HCT116 (cell line): ENCODE results near the gene DOCK3.

Experiments
- EGR1 ChIP-seq: IDR thresholded peaks from 2 replicates; pipeline ENCODE4 v1.6.1; 2012; ENCODE audit warnings: low read depth
- POLR2A ChIP-seq: IDR thresholded peaks from 2 replicates; pipeline ENCODE4 v1.7.0; 2011; ENCODE audit warnings: borderline replicate concordance; ENCODE audit not compliant: insufficient read depth, insufficient read length; ENCODE audit errors: extremely low read depth
- REST ChIP-seq: IDR thresholded peaks from 2 replicates; pipeline ENCODE4 v1.6.1; 2012; ENCODE audit warnings: low read depth
- SIN3A ChIP-seq: IDR thresholded peaks from 2 replicates; pipeline ENCODE4 v1.6.1; 2012; ENCODE audit warnings: low read depth
- TF ChIP-seq, protein P1 (sequence below), 3 experiments: fragments of 200-600 bp in 1 of 3; sonication (generic) in 1 of 3; IDR thresholded peaks in 2 of 3; conservative IDR thresholded peaks in 1 of 3; 2 replicates each; pipeline ENCODE4 v1.5.1; 2012 to 2017; ENCODE audit warnings: low read depth in 2 of 3, low read length in 2 of 3, antibody characterized with exemption in 1 of 3, borderline replicate concordance in 1 of 3, control low read depth in 1 of 3, mild to moderate bottlenecking in 1 of 3, mixed read lengths in 1 of 3, mixed run types in 1 of 3, moderate library complexity in 1 of 3; ENCODE audit not compliant: insufficient read depth in 1 of 3

DNA sequence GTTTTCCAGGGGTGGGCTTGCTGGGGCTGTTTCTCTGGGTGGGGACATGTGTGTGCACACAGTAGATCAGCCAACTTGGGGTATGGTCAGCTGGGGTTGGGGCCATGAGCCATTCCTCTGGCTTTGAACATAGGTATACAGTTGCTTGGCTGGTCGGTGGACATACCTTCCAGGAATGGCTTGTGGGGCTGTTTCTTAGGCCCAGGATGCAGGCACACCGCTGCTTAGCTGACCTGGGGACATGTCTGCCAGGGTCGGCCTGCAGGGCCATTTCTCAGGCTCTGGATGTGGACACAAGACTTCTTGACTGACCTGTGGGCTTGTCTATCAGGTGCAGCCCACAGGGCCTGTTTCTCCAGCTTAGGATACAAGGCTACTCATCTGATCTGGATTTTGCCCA, 130.6 kb downstream of the DOCK3 start:
- TF ChIP-seq, protein P1, sequence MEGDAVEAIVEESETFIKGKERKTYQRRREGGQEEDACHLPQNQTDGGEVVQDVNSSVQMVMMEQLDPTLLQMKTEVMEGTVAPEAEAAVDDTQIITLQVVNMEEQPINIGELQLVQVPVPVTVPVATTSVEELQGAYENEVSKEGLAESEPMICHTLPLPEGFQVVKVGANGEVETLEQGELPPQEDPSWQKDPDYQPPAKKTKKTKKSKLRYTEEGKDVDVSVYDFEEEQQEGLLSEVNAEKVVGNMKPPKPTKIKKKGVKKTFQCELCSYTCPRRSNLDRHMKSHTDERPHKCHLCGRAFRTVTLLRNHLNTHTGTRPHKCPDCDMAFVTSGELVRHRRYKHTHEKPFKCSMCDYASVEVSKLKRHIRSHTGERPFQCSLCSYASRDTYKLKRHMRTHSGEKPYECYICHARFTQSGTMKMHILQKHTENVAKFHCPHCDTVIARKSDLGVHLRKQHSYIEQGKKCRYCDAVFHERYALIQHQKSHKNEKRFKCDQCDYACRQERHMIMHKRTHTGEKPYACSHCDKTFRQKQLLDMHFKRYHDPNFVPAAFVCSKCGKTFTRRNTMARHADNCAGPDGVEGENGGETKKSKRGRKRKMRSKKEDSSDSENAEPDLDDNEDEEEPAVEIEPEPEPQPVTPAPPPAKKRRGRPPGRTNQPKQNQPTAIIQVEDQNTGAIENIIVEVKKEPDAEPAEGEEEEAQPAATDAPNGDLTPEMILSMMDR (IDR thresholded peaks at IDR 0.05 in 2 of 3, conservative IDR thresholded peaks at IDR 0.05 in 1 of 3; ENCODE audit: borderline replicate concordance in 1 of 3, insufficient read depth in 1 of 3, low read depth in 2 of 3, low read length in 2 of 3): no peak
- TF ChIP-seq POLR2A (no peak), REST (no peak), SIN3A (no peak), EGR1 (no peak)
